HepG2 (cell line): ENCODE data around the gene FAM219A. TPM values are rescaled to one million over a fixed set of nuclear protein-coding genes. Genes with fewer than 3 reads are reported as not detected.

Experiments
- ATAC-seq: fragments of 200-7000 bp; cut with Tn5 transposase; 3 replicates; pipeline ENCODE4 v1.9.1; 2020; ENCODE audit warnings: mild to moderate bottlenecking, moderate library complexity
- BruUV-seq: library from RNA; stranded (reverse); fragments of 400-500 nt; replicated peaks from 2 replicates; lab custom pipeline; 2021; lab: Mats Ljungman, UMichigan
- CTCF ChIA-PET: fragments of 300-600 bp; formaldehyde crosslinking; extraction: SDS; loops from one replicate; lab custom pipeline; 2021; ENCODE audit warnings: low total read pairs, inconsistent platforms, low intra/inter-chr PET ratio; lab: Yijun Ruan, JAX
- POLR2A ChIA-PET: fragments of 350-600 bp; sonication (Branson Sonifier 250); formaldehyde crosslinking; loops from one replicate; lab custom pipeline; 2020; ENCODE audit warnings: antibody characterized with exemption, inconsistent platforms; lab: Yijun Ruan, JAX
- DNase-seq: peaks from one replicate; pipeline ENCODE4 v3.0.0-alpha.2; 2015; ENCODE audit warnings: low spot score
- FAIRE-seq: peaks from 3 replicates; lab custom pipeline; 2011; peaks lifted over from hg19 to GRCh38; lab: Jason Lieb, UNC
- H2AFZ ChIP-seq: one replicate; pipeline ENCODE4 v1.6.1; 2011; ENCODE audit warnings: low read length, inconsistent platforms
- H3K27ac ChIP-seq: fragments of 300-600 bp; 3 replicates; pipeline ENCODE4 v1.8.0; 2011; ENCODE audit warnings: mixed run types, mild to moderate bottlenecking, mixed read lengths, low read length, inconsistent platforms; ENCODE audit not compliant: insufficient read depth; ENCODE audit errors: extremely low read length
- H3K27me3 ChIP-seq, 2 experiments: fragments of 200-600 bp in 1 of 2; 2 replicates in 1 of 2; 3 replicates in 1 of 2; pipeline versions ENCODE4 v1.6.0 to v1.8.0; 2011; ENCODE audit warnings: low read length in 2 of 2, mild to moderate bottlenecking in 2 of 2, moderate library complexity in 2 of 2, inconsistent platforms in 1 of 2; ENCODE audit not compliant: insufficient read depth in 2 of 2, control insufficient read depth in 1 of 2
- H3K36me3 ChIP-seq, 2 experiments: fragments of 200-600 bp in 1 of 2; replicated peaks in 1 of 2; 2 replicates in 1 of 2; 3 replicates in 1 of 2; pipeline versions ENCODE4 v1.5.1 to v1.8.0; 2011; ENCODE audit warnings: low read length in 2 of 2, inconsistent platforms in 1 of 2; ENCODE audit not compliant: insufficient read depth in 2 of 2, control insufficient read depth in 1 of 2
- H3K4me1 ChIP-seq: 2 replicates; pipeline ENCODE4 v1.5.1; 2012; ENCODE audit warnings: low read length, inconsistent platforms; ENCODE audit not compliant: insufficient read depth
- H3K4me2 ChIP-seq: 2 replicates; pipeline ENCODE4 v1.6.0; 2011; ENCODE audit warnings: low read depth, low read length, inconsistent platforms
- H3K4me3 ChIP-seq, 3 experiments: fragments of 200-600 bp in 1 of 3; sonication (generic), shearing (Covaris generic) in 1 of 3; replicated peaks in 1 of 3; 2 replicates each; pipeline ENCODE4 v1.5.1; 2011 to 2016; ENCODE audit warnings: low read length in 3 of 3, inconsistent platforms in 2 of 3, low read depth in 2 of 3, mild to moderate bottlenecking in 2 of 3, control low read depth in 1 of 3, mixed read lengths in 1 of 3; ENCODE audit not compliant: insufficient read depth in 1 of 3
- H3K79me2 ChIP-seq: one replicate; pipeline ENCODE4 v1.6.1; 2011; ENCODE audit warnings: low read length, inconsistent platforms; ENCODE audit not compliant: insufficient read depth
- H3K9ac ChIP-seq: 2 replicates; pipeline ENCODE4 v1.6.0; 2011; ENCODE audit warnings: mild to moderate bottlenecking, low read depth, low read length, inconsistent platforms; ENCODE audit not compliant: insufficient read depth
- H3K9me3 ChIP-seq: 2 replicates; pipeline ENCODE4 v1.5.1; 2012; ENCODE audit warnings: mild to moderate bottlenecking, low read length
- H4K20me1 ChIP-seq: 2 replicates; pipeline ENCODE4 v1.6.0; 2011; ENCODE audit warnings: inconsistent platforms, mild to moderate bottlenecking, low read length, moderate library complexity; ENCODE audit not compliant: insufficient read depth
- ATRX ChIP-seq: sonication (generic); formaldehyde crosslinking; IDR thresholded peaks from 2 replicates; pipeline ENCODE4 v1.4.0; 2020; ENCODE audit warnings: missing genetic modification reagents, borderline replicate concordance
- IRF2 ChIP-seq: IDR thresholded peaks from 2 replicates; pipeline ENCODE4 v1.6.1; 2018; ENCODE audit warnings: missing genetic modification reagents, missing compliant biosample characterization
- ZMYM2 ChIP-seq: sonication (generic); formaldehyde crosslinking; IDR thresholded peaks from 2 replicates; pipeline ENCODE4 v1.8.0; 2022; ENCODE audit warnings: mild to moderate bottlenecking, missing genetic modification reagents
- ZNF101 ChIP-seq: sonication (generic); formaldehyde crosslinking; IDR thresholded peaks from 2 replicates; pipeline ENCODE4 v1.4.0; 2020; ENCODE audit warnings: mild to moderate bottlenecking, low read depth, missing genetic modification reagents, borderline replicate concordance
- ZNF124 ChIP-seq: sonication (generic); formaldehyde crosslinking; IDR thresholded peaks from 2 replicates; pipeline ENCODE4 v1.4.0; 2020; ENCODE audit warnings: missing genetic modification reagents
- WGBS: methylation state at CpG from one replicate; pipeline ENCODE4 v1.1.6; 2017; ENCODE audit warnings: low lambda C conversion rate; 5-methylcytosine and 5-hydroxymethylcytosine counted together
- in situ Hi-C: cut with HindIII; loops from 2 replicates; pipeline ENCODE4 v1.10.0; 2017; ENCODE audit warnings: low pct_unique_long_range_greater_than_20kb; ENCODE audit not compliant: extremely low pct_ligation_motif_present
- intact Hi-C: fragments of 100-400 bp; cut with micrococcal nuclease; formaldehyde crosslinking; loops from one replicate; pipeline ENCODE4 v1.10.0; 2022; ENCODE audit not compliant: unreplicated experiment
- polyA plus RNA-seq, 8 experiments: library from polyadenylated mRNA; depleted of rRNA in 3 of 8; stranded (reverse) in 7 of 8; unstranded in 1 of 8; fragments of >200 nt; fragmentation: Illumina TruSeq in 4 of 8; extraction: Trizol in 4 of 8; gene quantifications; 2 replicates each; pipeline versions ENCODE4 v1.2.1 to v1.2.3, GENCODE V29; 2011 to 2016; ENCODE audit warnings: low read depth in 4 of 8, missing spikeins in 1 of 8, mixed read lengths in 1 of 8; ENCODE audit not compliant: insufficient read depth in 1 of 8
- total RNA-seq, 5 experiments: library from RNA; depleted of rRNA; stranded (reverse); fragments of >200 nt; fragmentation: Illumina TruSeq; extraction: Trizol; gene quantifications; 2 replicates each; pipeline ENCODE4 v1.2.3, GENCODE V29; 2016; ENCODE audit warnings: low read depth in 1 of 5
- TF ChIP-seq, protein P1 (sequence below): sonication (generic); formaldehyde crosslinking; IDR thresholded peaks from one replicate; pipeline ENCODE4 v1.5.1; 2020; ENCODE audit warnings: mild to moderate bottlenecking, missing genetic modification reagents; ENCODE audit errors: not compliant biosample characterization
- TF ChIP-seq, protein P2 (sequence below): sonication (generic); formaldehyde crosslinking; IDR thresholded peaks from 2 replicates; pipeline ENCODE4 v1.5.0; 2020; ENCODE audit warnings: missing genetic modification reagents
- TF ChIP-seq, protein P3 (sequence below): sonication (generic); formaldehyde crosslinking; IDR thresholded peaks from 2 replicates; pipeline ENCODE4 v1.4.0; 2020; ENCODE audit warnings: missing genetic modification reagents

Gene FAM219A
- total and polyA plus RNA-seq, 2 of the 13 experiments (the other 11 are each of a cell fraction or from before 2014, with no cell fraction given) = 3.9 to 6.4 TPM

DNA sequence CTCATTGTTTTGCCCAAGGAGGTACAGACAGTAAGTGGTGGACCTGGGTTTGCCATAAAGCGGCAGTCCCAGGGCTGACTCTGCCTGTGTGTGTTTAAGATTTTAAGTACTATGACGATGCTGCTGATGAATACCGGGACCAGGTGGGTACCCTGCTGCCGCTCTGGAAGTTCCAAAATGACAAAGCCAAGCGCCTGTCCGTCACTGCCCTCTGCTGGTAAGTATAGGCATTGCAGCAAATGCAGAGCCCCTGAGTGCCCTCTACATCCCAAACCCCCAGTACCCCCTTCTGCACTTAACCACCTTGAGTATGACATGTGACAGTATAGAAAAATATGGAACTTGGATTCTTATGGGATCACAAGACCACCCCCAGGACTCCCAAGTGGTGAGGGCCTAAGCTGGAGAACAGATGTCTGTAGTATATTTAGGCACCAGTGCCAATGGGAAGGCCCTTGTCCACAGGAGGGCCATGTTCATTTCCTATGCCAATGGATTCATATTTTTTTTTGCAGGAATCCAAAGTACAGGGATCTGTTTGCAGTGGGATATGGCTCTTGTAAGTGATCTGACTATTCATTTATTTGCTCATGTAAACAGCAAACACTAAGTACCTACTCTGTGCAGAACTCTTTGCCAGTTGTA, 42.4 kb upstream of the FAM219A start (continued):
- TF ChIP-seq, protein P1, sequence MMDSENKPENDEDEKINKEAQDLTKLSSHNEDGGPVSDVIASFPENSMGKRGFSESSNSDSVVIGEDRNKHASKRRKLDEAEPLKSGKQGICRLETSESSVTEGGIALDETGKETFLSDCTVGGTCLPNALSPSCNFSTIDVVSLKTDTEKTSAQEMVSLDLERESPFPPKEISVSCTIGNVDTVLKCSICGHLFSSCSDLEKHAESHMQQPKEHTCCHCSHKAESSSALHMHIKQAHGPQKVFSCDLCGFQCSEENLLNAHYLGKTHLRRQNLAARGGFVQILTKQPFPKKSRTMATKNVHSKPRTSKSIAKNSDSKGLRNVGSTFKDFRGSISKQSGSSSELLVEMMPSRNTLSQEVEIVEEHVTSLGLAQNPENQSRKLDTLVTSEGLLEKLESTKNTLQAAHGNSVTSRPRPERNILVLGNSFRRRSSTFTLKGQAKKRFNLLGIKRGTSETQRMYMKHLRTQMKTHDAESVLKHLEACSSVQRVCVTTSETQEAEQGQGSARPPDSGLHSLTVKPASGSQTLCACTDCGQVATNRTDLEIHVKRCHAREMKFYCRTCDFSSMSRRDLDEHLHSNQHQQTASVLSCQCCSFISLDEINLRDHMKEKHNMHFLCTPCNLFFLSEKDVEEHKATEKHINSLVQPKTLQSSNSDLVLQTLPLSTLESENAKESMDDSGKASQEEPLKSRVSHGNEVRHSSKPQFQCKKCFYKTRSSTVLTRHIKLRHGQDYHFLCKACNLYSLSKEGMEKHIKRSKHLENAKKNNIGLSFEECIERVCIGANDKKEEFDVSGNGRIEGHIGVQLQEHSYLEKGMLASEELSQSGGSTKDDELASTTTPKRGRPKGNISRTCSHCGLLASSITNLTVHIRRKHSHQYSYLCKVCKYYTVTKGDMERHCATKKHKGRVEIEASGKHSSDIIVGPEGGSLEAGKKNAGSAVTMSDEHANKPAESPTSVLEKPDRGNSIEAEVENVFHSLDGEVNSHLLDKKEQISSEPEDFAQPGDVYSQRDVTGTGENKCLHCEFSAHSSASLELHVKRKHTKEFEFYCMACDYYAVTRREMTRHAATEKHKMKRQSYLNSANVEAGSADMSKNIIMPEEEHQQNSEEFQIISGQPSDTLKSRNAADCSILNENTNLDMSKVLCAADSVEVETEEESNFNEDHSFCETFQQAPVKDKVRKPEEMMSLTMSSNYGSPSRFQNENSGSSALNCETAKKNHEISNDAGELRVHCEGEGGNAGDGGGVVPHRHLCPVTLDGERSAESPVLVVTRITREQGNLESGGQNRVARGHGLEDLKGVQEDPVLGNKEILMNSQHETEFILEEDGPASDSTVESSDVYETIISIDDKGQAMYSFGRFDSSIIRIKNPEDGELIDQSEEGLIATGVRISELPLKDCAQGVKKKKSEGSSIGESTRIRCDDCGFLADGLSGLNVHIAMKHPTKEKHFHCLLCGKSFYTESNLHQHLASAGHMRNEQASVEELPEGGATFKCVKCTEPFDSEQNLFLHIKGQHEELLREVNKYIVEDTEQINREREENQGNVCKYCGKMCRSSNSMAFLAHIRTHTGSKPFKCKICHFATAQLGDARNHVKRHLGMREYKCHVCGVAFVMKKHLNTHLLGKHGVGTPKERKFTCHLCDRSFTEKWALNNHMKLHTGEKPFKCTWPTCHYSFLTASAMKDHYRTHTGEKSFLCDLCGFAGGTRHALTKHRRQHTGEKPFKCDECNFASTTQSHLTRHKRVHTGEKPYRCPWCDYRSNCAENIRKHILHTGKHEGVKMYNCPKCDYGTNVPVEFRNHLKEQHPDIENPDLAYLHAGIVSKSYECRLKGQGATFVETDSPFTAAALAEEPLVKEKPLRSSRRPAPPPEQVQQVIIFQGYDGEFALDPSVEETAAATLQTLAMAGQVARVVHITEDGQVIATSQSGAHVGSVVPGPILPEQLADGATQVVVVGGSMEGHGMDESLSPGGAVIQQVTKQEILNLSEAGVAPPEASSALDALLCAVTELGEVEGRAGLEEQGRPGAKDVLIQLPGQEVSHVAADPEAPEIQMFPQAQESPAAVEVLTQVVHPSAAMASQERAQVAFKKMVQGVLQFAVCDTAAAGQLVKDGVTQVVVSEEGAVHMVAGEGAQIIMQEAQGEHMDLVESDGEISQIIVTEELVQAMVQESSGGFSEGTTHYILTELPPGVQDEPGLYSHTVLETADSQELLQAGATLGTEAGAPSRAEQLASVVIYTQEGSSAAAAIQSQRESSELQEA (CRISPR knock-in tag) = no peak
- no peak for TF ChIP-seq ZNF124
- TF ChIP-seq, all 625 proteins: peak for 5

DNA sequence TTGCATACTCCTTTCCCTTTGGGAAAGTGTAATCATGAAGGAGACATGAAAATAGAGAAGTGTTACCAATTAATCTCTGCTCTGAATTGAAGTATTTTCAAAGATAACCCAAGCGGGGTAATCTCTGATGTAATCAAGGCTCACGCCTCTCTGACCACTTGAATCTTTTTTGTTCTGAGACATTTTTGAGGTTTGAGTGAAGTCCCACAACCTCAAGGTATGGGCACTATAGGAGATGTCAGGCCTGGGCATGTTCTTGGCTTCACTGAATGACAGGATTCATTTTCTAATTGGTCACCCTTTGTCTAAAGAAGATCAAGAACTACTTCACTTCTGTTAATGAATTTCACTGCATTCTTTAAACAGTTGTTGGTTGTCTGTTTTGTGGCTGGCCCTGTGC, 40.7 kb upstream of the FAM219A start:
- no peaks in the 10 kb centered on the region for H3K9me3 ChIP-seq
- no peaks in the 10 kb centered on the region; the same call in 1 of the 2 replicates for H4K20me1 ChIP-seq
- BruUV-seq = no TSS peak
- in situ Hi-C loops = no loop called here
- H3K9ac ChIP-seq = no peak overlapping the region
- intact Hi-C loops = no loop called here
- ChIA-PET CTCF (no interaction called here), POLR2A (no interaction called here)
- H3K27ac ChIP-seq = no peak overlapping the region
- 46% methylated on average over 2 of the region's 2 CpGs for WGBS
- DNase-seq (no peak), FAIRE-seq (no peak), ATAC-seq (no peak)
- no peaks in the 10 kb centered on the region for H3K79me2 ChIP-seq
- H3K4me3 ChIP-seq = no peak overlapping the region
- no peak overlapping the region for H2AFZ ChIP-seq
- peaks cover 0 to 10% of the 10 kb centered on the region in 2 experiments; a peak in 2 of 5 replicates for H3K27me3 ChIP-seq
- H3K4me1 ChIP-seq = peaks cover 23% of the 10 kb centered on the region
- TF ChIP-seq, protein P2, sequence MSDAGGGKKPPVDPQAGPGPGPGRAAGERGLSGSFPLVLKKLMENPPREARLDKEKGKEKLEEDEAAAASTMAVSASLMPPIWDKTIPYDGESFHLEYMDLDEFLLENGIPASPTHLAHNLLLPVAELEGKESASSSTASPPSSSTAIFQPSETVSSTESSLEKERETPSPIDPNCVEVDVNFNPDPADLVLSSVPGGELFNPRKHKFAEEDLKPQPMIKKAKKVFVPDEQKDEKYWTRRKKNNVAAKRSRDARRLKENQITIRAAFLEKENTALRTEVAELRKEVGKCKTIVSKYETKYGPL (CRISPR knock-in tag) = no peak
- TF ChIP-seq ZNF101 (CRISPR knock-in tag) (no peak), ZMYM2 (CRISPR knock-in tag) (no peak), IRF2 (CRISPR knock-in tag) (no peak), ATRX (CRISPR knock-in tag) (no peak)
- TF ChIP-seq, protein P3, sequence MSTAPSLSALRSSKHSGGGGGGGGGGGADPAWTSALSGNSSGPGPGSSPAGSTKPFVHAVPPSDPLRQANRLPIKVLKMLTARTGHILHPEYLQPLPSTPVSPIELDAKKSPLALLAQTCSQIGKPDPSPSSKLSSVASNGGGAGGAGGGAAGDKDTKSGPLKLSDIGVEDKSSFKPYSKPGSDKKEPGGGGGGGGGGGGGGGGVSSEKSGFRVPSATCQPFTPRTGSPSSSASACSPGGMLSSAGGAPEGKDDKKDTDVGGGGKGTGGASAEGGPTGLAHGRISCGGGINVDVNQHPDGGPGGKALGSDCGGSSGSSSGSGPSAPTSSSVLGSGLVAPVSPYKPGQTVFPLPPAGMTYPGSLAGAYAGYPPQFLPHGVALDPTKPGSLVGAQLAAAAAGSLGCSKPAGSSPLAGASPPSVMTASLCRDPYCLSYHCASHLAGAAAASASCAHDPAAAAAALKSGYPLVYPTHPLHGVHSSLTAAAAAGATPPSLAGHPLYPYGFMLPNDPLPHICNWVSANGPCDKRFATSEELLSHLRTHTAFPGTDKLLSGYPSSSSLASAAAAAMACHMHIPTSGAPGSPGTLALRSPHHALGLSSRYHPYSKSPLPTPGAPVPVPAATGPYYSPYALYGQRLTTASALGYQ (CRISPR knock-in tag) = no peak
- no peaks in the 10 kb centered on the region for H3K36me3 ChIP-seq
- no peak overlapping the region for H3K4me2 ChIP-seq
